ENCODE results near the gene RGS12. TPM values are rescaled to one million over a fixed set of nuclear protein-coding genes. Genes with fewer than 3 reads are reported as not detected.

The RGS12 gene
- total and polyA plus RNA-seq, 2 of the 13 experiments (the other 11 are each of a cell fraction or from before 2014, with no cell fraction given): 21.0 to 27.7 TPM

- TF ChIP-seq, protein P1, sequence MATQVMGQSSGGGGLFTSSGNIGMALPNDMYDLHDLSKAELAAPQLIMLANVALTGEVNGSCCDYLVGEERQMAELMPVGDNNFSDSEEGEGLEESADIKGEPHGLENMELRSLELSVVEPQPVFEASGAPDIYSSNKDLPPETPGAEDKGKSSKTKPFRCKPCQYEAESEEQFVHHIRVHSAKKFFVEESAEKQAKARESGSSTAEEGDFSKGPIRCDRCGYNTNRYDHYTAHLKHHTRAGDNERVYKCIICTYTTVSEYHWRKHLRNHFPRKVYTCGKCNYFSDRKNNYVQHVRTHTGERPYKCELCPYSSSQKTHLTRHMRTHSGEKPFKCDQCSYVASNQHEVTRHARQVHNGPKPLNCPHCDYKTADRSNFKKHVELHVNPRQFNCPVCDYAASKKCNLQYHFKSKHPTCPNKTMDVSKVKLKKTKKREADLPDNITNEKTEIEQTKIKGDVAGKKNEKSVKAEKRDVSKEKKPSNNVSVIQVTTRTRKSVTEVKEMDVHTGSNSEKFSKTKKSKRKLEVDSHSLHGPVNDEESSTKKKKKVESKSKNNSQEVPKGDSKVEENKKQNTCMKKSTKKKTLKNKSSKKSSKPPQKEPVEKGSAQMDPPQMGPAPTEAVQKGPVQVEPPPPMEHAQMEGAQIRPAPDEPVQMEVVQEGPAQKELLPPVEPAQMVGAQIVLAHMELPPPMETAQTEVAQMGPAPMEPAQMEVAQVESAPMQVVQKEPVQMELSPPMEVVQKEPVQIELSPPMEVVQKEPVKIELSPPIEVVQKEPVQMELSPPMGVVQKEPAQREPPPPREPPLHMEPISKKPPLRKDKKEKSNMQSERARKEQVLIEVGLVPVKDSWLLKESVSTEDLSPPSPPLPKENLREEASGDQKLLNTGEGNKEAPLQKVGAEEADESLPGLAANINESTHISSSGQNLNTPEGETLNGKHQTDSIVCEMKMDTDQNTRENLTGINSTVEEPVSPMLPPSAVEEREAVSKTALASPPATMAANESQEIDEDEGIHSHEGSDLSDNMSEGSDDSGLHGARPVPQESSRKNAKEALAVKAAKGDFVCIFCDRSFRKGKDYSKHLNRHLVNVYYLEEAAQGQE (IDR thresholded peaks at IDR 0.05; ENCODE audit: borderline replicate concordance in 1 of 2, low read depth in 1 of 2, low read length in 2 of 2): no peak
- TF ChIP-seq ZNF253 (CRISPR knock-in tag; IDR thresholded peaks at IDR 0.05; ENCODE audit: borderline replicate concordance) (no peak), HOXA9 (CRISPR knock-in tag; IDR thresholded peaks at IDR 0.05; ENCODE audit: borderline replicate concordance) (no peak), ZNF749 (CRISPR knock-in tag; IDR thresholded peaks at IDR 0.05; ENCODE audit: borderline replicate concordance) (no peak), ZNF772 (CRISPR knock-in tag; IDR thresholded peaks at IDR 0.05) (no peak), EED (CRISPR knock-in tag; IDR thresholded peaks at IDR 0.05) (no peak), ZMYM2 (CRISPR knock-in tag; IDR thresholded peaks at IDR 0.05) (no peak), SOX13 (IDR thresholded peaks at IDR 0.05) (no peak), SOX13 (CRISPR knock-in tag; conservative IDR thresholded peaks at IDR 0.05 in 1 of 2, IDR thresholded peaks at IDR 0.05 in 1 of 2) (no peak), ETV6 (CRISPR knock-in tag; conservative IDR thresholded peaks at IDR 0.05) (no peak), NR0B2 (CRISPR knock-in tag; IDR thresholded peaks at IDR 0.05) (no peak), ZBTB21 (CRISPR knock-in tag; IDR thresholded peaks at IDR 0.05) (no peak), ZNF382 (CRISPR knock-in tag; IDR thresholded peaks at IDR 0.05; ENCODE audit: borderline replicate concordance) (no peak), MBNL3 (CRISPR knock-in tag; conservative IDR thresholded peaks at IDR 0.05) (no peak), KAT2B (IDR thresholded peaks at IDR 0.05; ENCODE audit: borderline replicate concordance, low read depth, low read length) (no peak), TFAP4 (IDR thresholded peaks at IDR 0.05; ENCODE audit: borderline replicate concordance, low read depth) (no peak), ZNF431 (CRISPR knock-in tag; IDR thresholded peaks at IDR 0.05; ENCODE audit: borderline replicate concordance, low read depth) (no peak), DNMT3B (CRISPR knock-in tag; conservative IDR thresholded peaks at IDR 0.05) (no peak), ZNF703 (CRISPR knock-in tag; IDR thresholded peaks at IDR 0.05; ENCODE audit: borderline replicate concordance) (no peak)
- TF ChIP-seq, protein P2, sequence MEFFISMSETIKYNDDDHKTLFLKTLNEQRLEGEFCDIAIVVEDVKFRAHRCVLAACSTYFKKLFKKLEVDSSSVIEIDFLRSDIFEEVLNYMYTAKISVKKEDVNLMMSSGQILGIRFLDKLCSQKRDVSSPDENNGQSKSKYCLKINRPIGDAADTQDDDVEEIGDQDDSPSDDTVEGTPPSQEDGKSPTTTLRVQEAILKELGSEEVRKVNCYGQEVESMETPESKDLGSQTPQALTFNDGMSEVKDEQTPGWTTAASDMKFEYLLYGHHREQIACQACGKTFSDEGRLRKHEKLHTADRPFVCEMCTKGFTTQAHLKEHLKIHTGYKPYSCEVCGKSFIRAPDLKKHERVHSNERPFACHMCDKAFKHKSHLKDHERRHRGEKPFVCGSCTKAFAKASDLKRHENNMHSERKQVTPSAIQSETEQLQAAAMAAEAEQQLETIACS (CRISPR knock-in tag; IDR thresholded peaks at IDR 0.05): no peak
- TF ChIP-seq, protein P3, sequence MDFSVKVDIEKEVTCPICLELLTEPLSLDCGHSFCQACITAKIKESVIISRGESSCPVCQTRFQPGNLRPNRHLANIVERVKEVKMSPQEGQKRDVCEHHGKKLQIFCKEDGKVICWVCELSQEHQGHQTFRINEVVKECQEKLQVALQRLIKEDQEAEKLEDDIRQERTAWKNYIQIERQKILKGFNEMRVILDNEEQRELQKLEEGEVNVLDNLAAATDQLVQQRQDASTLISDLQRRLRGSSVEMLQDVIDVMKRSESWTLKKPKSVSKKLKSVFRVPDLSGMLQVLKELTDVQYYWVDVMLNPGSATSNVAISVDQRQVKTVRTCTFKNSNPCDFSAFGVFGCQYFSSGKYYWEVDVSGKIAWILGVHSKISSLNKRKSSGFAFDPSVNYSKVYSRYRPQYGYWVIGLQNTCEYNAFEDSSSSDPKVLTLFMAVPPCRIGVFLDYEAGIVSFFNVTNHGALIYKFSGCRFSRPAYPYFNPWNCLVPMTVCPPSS (IDR thresholded peaks at IDR 0.05): no peak
Measured at GRCh38 chr4:3293401-3294391, 875 bp downstream of the RGS12 start (continued).

All from HepG2 (cell line).